Natural killer cell treated with Interleukin-12 subunit alpha and Interleukin-12 subunit beta and Interleukin-15 and Interleukin-18, amount 100 ng/mL, for 72 hours (primary cell): ENCODE data around the gene KANK3. TPM values are rescaled to one million over a fixed set of nuclear protein-coding genes. Genes with fewer than 3 reads are reported as not detected.
"Not testable (repeated sequence)": the region's sequence is repeated elsewhere in the genome, so short reads cannot be mapped to it uniquely, and the experiment has no call there.

Experiments used
- ATAC-seq, 2 donors: fragments of 150-1000 bp; cut with Tn5 transposase in 1 of 2; sonication (Bioruptor Pico), chemical (Tn5 transposase) in 1 of 2; 2 replicates each; pipeline ENCODE4 v1.10.0; 2021
- DNase-seq: peaks from one replicate; pipeline ENCODE4 v3.0.0; 2022; ENCODE audit warnings: low spot score
- H3K27ac Mint-ChIP-seq, 2 donors: 1 replicate in 1 of 2; 2 replicates in 1 of 2; pipeline ENCODE4 v1.8.0; 2022; ENCODE audit warnings: mixed read lengths in 2 of 2, mild to moderate bottlenecking in 1 of 2, moderate library complexity in 1 of 2
- H3K27me3 Mint-ChIP-seq, 2 donors: 1 replicate in 1 of 2; 2 replicates in 1 of 2; pipeline ENCODE4 v1.8.0; 2022; ENCODE audit warnings: mixed read lengths in 2 of 2
- H3K36me3 Mint-ChIP-seq: one replicate; pipeline ENCODE4 v1.8.0; 2022; ENCODE audit warnings: mixed read lengths
- H3K4me1 Mint-ChIP-seq, 2 donors: 1 replicate in 1 of 2; 2 replicates in 1 of 2; pipeline ENCODE4 v1.8.0; 2022; ENCODE audit warnings: low read depth in 2 of 2, mixed read lengths in 2 of 2, mild to moderate bottlenecking in 1 of 2
- H3K4me3 Mint-ChIP-seq: one replicate; pipeline ENCODE4 v1.8.0; 2022; ENCODE audit warnings: mixed read lengths
- H3K9me3 Mint-ChIP-seq: 2 replicates; pipeline ENCODE4 v1.8.0; 2022; ENCODE audit warnings: mixed read lengths
- total RNA-seq, 2 donors: library from RNA; stranded (reverse); gene quantifications; one replicate each; pipeline ENCODE4 v1.2.3, GENCODE V29; 2022

The KANK3 gene
- total RNA-seq, result 1 to 10 TPM; 1.5 to 4.4 TPM

- H3K27ac Mint-ChIP-seq, result no peak within 1 kb of the TSS
These were observed at the start of gene KANK3 for GRCh38 chr19:8342684-8343482. TSS of gene KANK3 (minus strand) at chr19:8343262. CDS start at chr19:8337828, 5,434 bp downstream.

GRCh38 chr19:8392017-8392591 is 49.0 kb upstream of the KANK3 start:
- Mint-ChIP-seq H3K9me3 (no peaks in the 10 kb centered on the region), H3K27ac (no peak overlapping the region), H3K4me3 (peak overlapping the region; percentile 52), H3K36me3 (no peaks in the 10 kb centered on the region), H3K27me3 (no peaks in the 10 kb centered on the region), H3K4me1 (peaks cover 16 to 30% of the 10 kb centered on the region in 2 donors)
- DNase-seq, result no peak
- ATAC-seq, result no peak

More at GRCh38 chr19:8342684-8343482, at the start of gene KANK3:
- Mint-ChIP-seq H3K4me3 (peak within 1 kb of the TSS; percentile 75), H3K27me3 (no peaks in the 10 kb centered on the region), H3K36me3 (no peaks in the 10 kb centered on the region), H3K4me1 (peaks cover 7 to 9% of the 10 kb centered on the region in 2 donors), H3K9me3 (no peaks in the 10 kb centered on the region)
- ATAC-seq (peak; percentile 100), DNase-seq (peak; percentile 98)

GRCh38 chr19:8391198-8392016 is 48.3 kb upstream of the KANK3 start:
- Mint-ChIP-seq H3K9me3 (no peaks in the 10 kb centered on the region), H3K27me3 (no peaks in the 10 kb centered on the region), H3K27ac (peak overlapping the region; percentile 89 to 95), H3K4me3 (peak overlapping the region; percentile 90), H3K36me3 (no peaks in the 10 kb centered on the region), H3K4me1 (peaks cover 10 to 24% of the 10 kb centered on the region in 2 donors)
- DNase-seq, result no peak
- no peak for ATAC-seq

GRCh38 chr19:8390617-8390981 is 47.5 kb upstream of the KANK3 start:
- peaks cover 5 to 19% of the 10 kb centered on the region in 2 donors for H3K4me1 Mint-ChIP-seq
- no peaks in the 10 kb centered on the region for H3K36me3 Mint-ChIP-seq
- ATAC-seq, result peak; percentile 82 to 85
- DNase-seq, result peak; percentile 91
- H3K4me3 Mint-ChIP-seq, result peak overlapping the region; percentile 90
- no peaks in the 10 kb centered on the region for H3K27me3 Mint-ChIP-seq
- no peaks in the 10 kb centered on the region for H3K9me3 Mint-ChIP-seq
- peak overlapping the region; percentile 89 to 95 for H3K27ac Mint-ChIP-seq

- H3K9me3 Mint-ChIP-seq, result no peaks in the 10 kb centered on the region
- H3K36me3 Mint-ChIP-seq, result no peaks in the 10 kb centered on the region
- DNase-seq (peak; percentile 99), ATAC-seq (peak; percentile 95 to 96)
- no peaks in the 10 kb centered on the region for H3K27me3 Mint-ChIP-seq
- H3K27ac Mint-ChIP-seq, result peak within 1 kb of the TSS; percentile 89 to 95
- peaks cover 5 to 19% of the 10 kb centered on the region in 2 donors for H3K4me1 Mint-ChIP-seq
- H3K4me3 Mint-ChIP-seq, result peak within 1 kb of the TSS; percentile 90
These were observed 47.0 kb upstream of the KANK3 start, which contains the start of gene RAB11B for GRCh38 chr19:8389891-8390616. TSS of gene RAB11B (plus strand) at chr19:8390360. CDS start at chr19:8390417, 57 bp downstream.

- Mint-ChIP-seq H3K4me3 (no peak overlapping the region), H3K27ac (no peak overlapping the region)
- no peak for ATAC-seq
These were observed 45.5 kb upstream of the KANK3 start for GRCh38 chr19:8388612-8388958.

DNA sequence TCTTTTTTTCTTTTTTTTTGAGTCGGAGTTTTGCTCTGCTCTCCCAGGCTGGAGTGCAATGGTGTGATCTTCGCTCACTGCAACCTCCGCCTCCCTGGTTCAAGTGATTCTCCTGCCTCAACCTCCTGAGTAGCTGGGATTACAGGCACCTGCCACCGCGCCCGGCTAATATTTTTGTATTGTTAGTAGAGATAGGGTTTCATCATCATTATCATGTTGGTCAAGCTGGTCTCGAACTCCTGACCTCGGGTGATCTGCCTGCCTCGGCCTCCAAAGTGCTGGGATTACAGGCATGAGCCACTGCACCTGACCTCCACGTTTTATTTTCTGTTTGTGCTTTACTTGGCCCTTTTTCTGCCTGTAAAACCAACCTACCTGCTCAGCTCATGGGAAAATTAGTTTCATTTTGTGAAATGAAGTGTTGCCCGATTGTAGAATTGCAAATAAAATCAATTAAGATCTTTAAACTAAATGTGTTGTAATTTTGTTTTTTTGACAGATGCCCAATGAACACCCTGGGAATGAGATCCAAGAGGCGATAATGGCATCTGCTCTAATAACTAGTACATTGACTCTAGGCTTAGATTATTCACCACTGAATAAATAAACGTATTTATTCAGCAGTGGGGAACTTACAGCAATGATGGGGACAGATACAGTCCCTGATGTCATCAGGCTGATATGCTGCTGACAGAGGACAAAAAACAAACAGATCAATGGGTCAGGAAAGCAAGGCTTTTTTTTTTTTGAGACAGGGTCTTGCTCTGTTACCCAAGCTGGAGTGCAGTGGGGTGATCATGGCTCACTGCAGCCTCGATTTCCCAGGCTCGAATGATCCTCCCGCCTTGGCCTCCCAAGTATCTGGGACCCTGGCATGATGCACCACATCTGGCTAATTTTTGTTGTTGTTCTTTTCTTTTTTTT is 44.9 kb upstream of the KANK3 start:
- peaks cover 7 to 22% of the 10 kb centered on the region in 2 donors for H3K4me1 Mint-ChIP-seq
- no peak overlapping the region for H3K27ac Mint-ChIP-seq
- no peaks in the 10 kb centered on the region for H3K36me3 Mint-ChIP-seq
- ATAC-seq, result no peak
- no peaks in the 10 kb centered on the region for H3K9me3 Mint-ChIP-seq
- no peak for DNase-seq
- peak overlapping the region; percentile 30 for H3K4me3 Mint-ChIP-seq
- H3K27me3 Mint-ChIP-seq, result no peaks in the 10 kb centered on the region

More at GRCh38 chr19:8388612-8388958, 45.5 kb upstream of the KANK3 start:
- Mint-ChIP-seq H3K36me3 (no peaks in the 10 kb centered on the region), H3K4me1 (peaks cover 10 to 24% of the 10 kb centered on the region in 2 donors), H3K9me3 (no peaks in the 10 kb centered on the region), H3K27me3 (no peaks in the 10 kb centered on the region)
- DNase-seq, result no peak

- Mint-ChIP-seq H3K9me3 (no peaks in the 10 kb centered on the region), H3K4me3 (no peak overlapping the region), H3K4me1 (peaks cover 5 to 15% of the 10 kb centered on the region in 2 donors), H3K27me3 (no peaks in the 10 kb centered on the region), H3K27ac (no peak overlapping the region), H3K36me3 (no peaks in the 10 kb centered on the region)
- ATAC-seq, result no peak
- no peak for DNase-seq
These were observed 43.9 kb upstream of the KANK3 start for GRCh38 chr19:8386990-8387389.

- H3K27ac Mint-ChIP-seq, H3K36me3 Mint-ChIP-seq, ATAC-seq, H3K4me3 Mint-ChIP-seq, H3K9me3 Mint-ChIP-seq, H3K27me3 Mint-ChIP-seq, DNase-seq: not testable (repeated sequence)
- peaks cover 5 to 10% of the 10 kb centered on the region in 2 donors for H3K4me1 Mint-ChIP-seq
These were observed 43.4 kb upstream of the KANK3 start for GRCh38 chr19:8386419-8386818.

DNA sequence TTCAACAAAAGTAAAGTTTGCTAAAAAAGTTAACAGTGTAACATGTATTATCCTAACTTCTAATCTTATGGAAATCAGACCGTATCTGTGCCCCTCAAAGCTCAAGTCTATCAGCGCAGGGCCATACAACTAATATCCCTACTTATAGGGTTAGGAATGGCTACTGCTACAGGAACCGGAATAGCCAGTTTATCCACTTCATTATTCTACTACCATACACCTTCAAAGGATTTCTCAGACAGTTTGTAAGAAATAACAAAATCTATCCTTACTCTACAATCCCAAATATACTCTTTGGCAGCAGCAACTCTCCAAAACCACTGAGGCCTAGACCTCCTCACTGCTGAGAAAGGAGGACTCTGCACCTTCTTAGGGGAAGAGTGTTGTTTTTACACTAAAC is 42.5 kb upstream of the KANK3 start:
- H3K27ac Mint-ChIP-seq, H3K4me3 Mint-ChIP-seq: not testable (repeated sequence)

DNA sequence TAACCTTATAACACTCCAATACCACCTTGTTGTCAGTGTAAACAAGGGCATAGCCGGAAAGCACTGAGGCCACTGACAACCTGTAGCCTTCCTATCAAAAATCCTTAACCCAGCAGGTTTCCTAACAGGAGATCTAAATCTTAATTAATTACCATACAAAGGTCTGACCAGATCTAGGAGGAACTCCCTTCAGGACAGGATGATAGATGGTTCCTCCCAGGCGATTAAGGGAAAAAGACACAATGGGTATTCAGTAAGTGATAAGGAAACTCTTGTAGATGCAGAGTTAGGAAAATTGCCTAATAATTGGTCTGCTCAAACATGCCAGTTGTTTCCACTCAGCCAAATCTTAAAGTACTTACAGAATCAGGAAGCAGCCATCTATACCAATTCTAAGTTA is 42.0 kb upstream of the KANK3 start:
- H3K27ac Mint-ChIP-seq, H3K36me3 Mint-ChIP-seq, DNase-seq, H3K27me3 Mint-ChIP-seq, H3K4me3 Mint-ChIP-seq, H3K4me1 Mint-ChIP-seq, H3K9me3 Mint-ChIP-seq, ATAC-seq: not testable (repeated sequence)

More for the DNA sequence above, 42.5 kb upstream of the KANK3 start:
- H3K4me1 Mint-ChIP-seq, ATAC-seq, DNase-seq, H3K27me3 Mint-ChIP-seq, H3K36me3 Mint-ChIP-seq, H3K9me3 Mint-ChIP-seq: not testable (repeated sequence)

- H3K27me3 Mint-ChIP-seq, DNase-seq, H3K4me3 Mint-ChIP-seq, ATAC-seq, H3K9me3 Mint-ChIP-seq, H3K36me3 Mint-ChIP-seq, H3K4me1 Mint-ChIP-seq: not testable (repeated sequence)
- H3K27ac Mint-ChIP-seq, result peak overlapping the region in 1 of 2 donors; percentile 8
These were observed 41.5 kb upstream of the KANK3 start for GRCh38 chr19:8384569-8384968.
